UCSD-AML1 (cell line): ENCODE data around the gene GABRR2.

Experiments
- DNase-seq: peaks from one replicate; lab custom pipeline; 2025; ENCODE audit not compliant: unreplicated experiment; lab: John Stamatoyannopoulos, UW

Gene GABRR2

GRCh38 chr6:89260832-89261231, 54.3 kb downstream of the GABRR2 start:
- DNase-seq = peak; percentile 18

GRCh38 chr6:89260310-89260709, 54.8 kb downstream of the GABRR2 start:
- DNase-seq = peak; percentile 19

- DNase-seq = no peak
These were observed 56.2 kb downstream of the GABRR2 start for GRCh38 chr6:89258912-89259311.

- DNase-seq = no peak
These were observed 57.3 kb downstream of the GABRR2 start for GRCh38 chr6:89257781-89258180.

GRCh38 chr6:89257346-89257745, 57.8 kb downstream of the GABRR2 start:
- DNase-seq = no peak

GRCh38 chr6:89255417-89255816, 59.7 kb downstream of the GABRR2 start:
- no peak for DNase-seq

- DNase-seq = no peak
These were observed 60.5 kb downstream of the GABRR2 start for GRCh38 chr6:89254569-89254968.

- no peak for DNase-seq
These were observed 62.2 kb downstream of the GABRR2 start for GRCh38 chr6:89252907-89253306.

GRCh38 chr6:89251976-89252375, 63.1 kb downstream of the GABRR2 start:
- no peak for DNase-seq

- DNase-seq = no peak
These were observed 63.9 kb downstream of the GABRR2 start for GRCh38 chr6:89251170-89251569.

- DNase-seq = no peak
These were observed 64.9 kb downstream of the GABRR2 start for GRCh38 chr6:89250239-89250638.

GRCh38 chr6:89244241-89244985, 70.7 kb downstream of the GABRR2 start:
- no peak for DNase-seq

- DNase-seq = no peak
These were observed 71.8 kb downstream of the GABRR2 start for GRCh38 chr6:89243331-89243629.

GRCh38 chr6:89242574-89243330, 72.3 kb downstream of the GABRR2 start:
- no peak for DNase-seq

- DNase-seq = peak; percentile 32
These were observed 75.8 kb downstream of the GABRR2 start for GRCh38 chr6:89239338-89239737.

GRCh38 chr6:89237158-89237557, 77.9 kb downstream of the GABRR2 start:
- DNase-seq = no peak

GRCh38 chr6:89233605-89234004, 81.5 kb downstream of the GABRR2 start:
- DNase-seq = peak; percentile 15

- DNase-seq = no peak
These were observed 92.4 kb downstream of the GABRR2 start for GRCh38 chr6:89222712-89223039.

- no peak for DNase-seq
These were observed 93.0 kb downstream of the GABRR2 start for GRCh38 chr6:89221971-89222711.

- no peak for DNase-seq
These were observed 94.0 kb downstream of the GABRR2 start for GRCh38 chr6:89221129-89221528.

GRCh38 chr6:89217299-89217910, 97.7 kb downstream of the GABRR2 start, which contains the start of gene GABRR1:
Gene GABRR1 (minus strand): TSS chr6:89217358. CDS start chr6:89217322, 36 bp downstream.
- DNase-seq = no peak

GRCh38 chr6:89216411-89216810, 98.7 kb downstream of the GABRR2 start:
- no peak for DNase-seq
